T-helper 1 cell (primary cell): ENCODE data around the gene SGSH.

Experiments used
- DNase-seq, 5 donors: peaks; one replicate each; pipeline ENCODE4 v3.0.0-alpha.2; 2012 to 2020

The SGSH gene

DNA sequence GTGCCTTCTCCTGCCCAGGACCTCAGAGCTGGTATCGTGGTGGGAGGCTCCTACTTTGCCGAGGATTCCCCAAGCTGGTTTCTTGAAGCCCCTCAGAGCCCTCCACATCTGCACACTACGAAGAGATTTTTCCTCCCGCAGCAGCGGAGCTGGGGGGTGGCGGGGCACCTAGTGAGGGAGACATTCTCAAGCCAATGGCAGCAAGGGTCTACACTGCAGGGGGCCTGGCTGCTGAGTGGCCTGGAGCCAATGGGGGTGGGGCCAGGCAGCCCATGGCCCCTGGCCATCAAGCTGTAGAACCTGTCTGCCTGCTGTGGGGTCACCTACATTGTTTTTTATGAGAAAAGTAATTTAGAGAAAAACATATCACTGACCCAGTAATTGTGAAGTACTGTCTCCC lies 5.1 kb upstream of the SGSH start:
- DNase-seq: no peak

DNA sequence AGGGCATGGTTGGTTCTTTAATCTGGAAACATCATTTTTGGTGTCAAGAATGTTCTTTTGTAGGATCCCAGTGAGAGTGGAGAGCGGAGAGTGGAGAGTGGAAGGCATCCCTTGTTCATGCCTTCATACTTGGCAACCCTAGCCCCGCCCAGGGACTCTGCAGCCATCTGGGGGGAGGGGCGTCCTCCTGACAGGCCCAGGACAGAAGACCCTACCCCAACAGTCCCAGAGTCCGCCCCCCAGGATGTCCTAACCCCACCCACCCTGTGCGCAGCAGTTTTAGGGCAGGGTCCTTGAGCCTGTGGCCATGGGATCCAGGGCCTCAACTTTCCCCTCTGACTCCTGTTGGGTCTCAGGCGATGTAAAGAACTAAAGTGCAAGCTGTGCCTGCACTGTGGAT lies 4.5 kb upstream of the SGSH start:
- no peak for DNase-seq

DNA sequence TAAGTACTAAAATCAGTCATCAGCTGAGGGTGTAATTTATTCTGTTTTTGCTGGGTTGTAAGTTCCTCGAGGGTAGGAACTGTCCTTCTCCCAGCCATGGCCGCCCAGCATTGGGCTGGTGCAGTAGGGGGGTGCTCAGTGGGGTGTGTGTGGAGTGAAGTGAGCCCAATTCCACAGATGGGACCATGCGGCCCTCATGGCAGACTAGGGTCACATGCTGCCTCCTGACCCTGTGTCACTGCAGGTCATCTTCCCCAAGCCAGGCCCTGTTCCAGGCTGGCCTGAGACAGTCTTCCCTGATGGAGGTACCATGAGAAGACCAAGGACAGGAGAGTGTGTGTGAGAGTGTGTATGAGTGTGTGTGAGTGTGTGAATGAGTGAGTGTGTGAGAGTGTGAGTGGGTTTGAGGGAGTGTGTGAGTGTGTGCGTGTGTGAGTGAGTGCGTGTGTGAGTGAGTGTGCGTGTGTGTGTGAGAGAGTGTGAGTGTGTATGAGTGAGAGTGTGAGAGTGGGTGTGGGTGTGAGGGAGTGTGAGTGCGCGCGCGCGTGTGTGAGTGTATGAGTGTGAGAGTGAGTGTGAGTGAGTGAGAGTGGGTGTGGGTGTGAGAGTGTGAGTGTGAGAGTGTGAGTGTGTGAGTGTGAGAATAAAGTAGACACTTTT lies 3.8 kb upstream of the SGSH start:
- no peak for DNase-seq

DNA sequence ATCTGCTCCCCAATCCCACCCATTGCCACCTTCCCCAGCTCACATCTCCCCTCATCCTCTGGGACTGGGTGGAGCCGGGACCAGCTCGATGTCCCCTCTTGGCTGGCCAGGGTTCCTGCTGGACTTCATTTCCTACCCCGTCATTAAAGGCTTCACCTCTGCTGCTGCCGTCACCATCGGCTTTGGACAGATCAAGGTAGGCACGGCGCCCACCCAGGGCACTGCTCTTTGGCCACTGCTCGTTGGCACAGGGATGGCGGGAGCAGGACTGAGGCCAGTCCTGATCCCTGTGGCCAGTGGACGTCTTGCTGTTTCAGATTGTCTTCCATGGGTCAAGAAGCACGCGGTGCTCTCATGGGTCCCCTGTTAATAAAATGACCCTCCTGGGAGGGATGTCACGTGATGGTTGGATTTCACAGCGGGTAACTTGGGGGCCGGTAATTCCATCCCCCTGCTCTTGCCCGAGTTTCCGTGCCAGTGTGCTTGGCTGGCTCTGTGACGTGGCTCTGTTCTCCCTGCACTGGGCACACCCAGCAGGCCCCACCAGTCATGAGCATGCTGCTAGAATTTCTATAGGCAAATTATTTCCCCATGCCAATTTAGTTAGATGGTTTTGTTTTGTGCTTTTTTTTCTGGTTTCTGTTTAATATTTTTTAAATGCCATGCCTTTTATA lies 3.1 kb upstream of the SGSH start:
- DNase-seq: no peak

DNA sequence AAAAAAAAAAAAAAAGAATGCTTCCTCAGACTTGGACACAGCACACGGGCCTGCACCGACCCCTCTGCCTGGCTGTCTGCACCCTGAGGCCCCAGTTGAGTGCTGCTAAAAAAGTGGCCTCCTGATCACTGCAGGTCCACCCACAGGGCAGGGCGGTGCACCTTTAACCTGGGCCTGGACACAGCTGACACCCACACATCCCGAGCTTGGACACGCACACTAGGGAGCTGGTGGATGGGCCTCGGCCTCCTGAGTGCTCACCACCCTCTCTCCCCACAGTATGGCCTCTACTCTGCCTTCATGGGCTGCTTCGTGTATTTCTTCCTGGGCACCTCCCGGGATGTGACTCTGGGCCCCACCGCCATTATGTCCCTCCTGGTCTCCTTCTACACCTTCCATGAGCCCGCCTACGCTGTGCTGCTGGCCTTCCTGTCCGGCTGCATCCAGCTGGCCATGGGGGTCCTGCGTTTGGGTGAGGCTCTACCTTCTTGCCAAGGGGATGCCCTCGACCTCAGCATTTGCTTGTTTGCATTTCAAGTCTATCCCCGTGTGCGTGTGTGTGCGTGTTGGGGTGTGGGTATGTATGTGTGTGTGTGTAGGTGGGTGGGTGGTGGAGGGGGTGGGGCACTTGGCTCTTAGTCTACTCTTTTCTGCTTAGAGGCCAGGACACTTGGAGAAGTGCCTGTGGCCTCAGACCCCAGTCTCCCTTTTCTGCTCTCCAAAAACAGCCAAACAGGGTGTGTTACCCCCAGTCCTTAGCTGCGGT lies 2.4 kb upstream of the SGSH start:
- no peak for DNase-seq

DNA sequence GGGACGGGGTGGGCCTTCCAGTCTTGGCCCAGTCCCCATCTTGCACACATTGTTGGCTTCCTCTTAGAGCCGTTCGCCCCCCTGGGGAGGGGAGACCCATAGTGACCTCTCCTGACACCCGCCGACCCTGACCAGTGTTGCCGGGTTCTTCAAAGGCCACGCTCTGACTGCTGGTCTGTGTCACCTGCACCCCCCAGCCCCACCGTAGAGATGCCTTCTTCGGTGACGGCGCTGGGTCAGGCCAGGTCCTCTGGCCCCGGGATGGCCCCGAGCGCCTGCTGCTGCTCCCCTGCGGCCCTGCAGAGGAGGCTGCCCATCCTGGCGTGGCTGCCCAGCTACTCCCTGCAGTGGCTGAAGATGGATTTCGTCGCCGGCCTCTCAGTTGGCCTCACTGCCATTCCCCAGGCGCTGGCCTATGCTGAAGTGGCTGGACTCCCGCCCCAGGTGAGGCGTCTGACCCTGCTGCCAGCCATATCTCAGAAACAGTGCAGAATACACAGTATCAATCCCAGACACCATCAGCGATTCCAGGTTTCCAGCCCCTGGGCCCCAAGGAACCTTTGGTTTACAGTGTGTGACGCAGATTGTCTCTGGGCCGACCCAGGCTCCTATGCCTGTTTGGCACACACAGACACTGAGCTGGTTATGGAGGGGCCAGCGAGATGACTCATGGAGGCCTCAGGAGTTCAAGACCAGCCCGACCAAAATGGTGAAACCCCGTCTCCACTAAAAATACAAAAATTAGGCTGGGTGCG lies 1.4 kb upstream of the SGSH start:
- no peak for DNase-seq

DNA sequence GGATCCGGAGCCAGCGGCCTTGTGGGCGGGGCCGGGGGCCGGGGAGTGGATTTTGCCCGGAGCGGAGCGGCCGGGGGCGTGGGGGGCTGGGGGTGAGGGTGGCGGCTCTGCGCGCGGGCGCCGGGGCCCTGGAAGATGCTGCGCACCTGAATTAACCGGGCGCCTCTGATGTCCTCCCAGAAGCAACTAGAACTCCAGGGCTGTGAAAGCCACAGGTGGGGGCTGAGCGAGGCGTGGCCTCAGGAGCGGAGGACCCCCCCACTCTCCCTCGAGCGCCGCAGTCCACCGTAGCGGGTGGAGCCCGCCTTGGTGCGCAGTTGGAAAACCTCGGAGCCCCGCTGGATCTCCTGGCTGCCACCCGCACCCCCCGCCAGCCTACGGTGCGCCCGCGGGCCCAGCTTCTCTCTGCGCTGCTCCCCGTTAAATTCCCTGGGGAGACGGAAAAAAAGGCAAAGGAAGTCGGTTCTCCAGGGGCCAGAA lies 643 bp upstream of the SGSH start:
- DNase-seq: peak in 1 of 5 donors; percentile 7

DNA sequence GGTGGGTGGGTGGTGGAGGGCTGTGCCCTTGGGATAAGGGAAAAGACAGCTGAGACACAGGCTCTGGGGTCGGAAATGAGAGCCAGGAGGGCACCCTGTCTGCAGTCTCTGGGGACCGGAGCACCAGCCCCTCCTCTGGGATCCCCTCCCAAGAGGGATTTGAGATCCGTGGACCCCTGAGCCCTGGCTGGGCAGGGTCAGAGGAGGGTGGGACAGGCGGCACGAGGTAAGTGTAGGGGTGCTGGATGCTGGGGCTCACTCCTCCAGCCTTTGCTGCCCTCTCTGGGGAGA lies 425 bp downstream of the SGSH start:
- DNase-seq: no peak

DNA sequence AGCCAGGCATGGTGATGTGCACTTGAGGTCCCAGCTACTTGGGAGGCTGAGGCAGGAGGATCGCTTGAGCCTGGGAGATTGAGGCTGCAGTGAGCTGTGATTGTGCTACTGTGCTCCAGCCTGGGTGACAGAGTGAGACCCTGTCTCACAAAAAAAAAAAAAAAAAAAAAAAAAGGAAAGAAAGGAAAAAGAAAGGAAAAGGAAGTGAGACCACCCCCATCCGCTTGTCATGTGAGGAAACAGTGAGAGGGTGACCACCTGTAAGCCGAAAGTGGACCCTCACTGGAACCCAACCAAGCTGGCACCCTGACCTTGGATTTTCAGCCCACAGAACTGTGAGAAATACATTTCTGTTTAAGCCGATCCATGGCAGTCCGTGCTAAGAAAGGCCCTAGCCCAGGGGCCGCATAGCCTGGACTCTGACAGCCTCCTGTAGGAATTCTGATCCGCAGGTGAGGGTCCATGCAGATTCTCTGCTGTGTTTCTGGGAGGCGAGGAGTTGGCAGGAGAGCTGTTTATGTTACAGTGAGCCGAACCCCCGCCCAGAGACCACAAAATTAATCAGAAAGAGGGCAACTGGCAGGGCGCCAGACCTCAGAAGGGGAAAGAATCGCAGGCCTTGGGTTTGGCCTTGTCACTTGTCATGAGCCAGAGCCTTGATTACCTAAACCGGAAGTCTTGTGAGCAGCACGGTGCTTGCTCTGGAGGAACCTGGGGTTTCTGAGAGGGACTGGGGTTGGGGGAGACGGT lies 945 bp downstream of the SGSH start:
- peak; percentile 75 to 90 (median 87) for DNase-seq

DNA sequence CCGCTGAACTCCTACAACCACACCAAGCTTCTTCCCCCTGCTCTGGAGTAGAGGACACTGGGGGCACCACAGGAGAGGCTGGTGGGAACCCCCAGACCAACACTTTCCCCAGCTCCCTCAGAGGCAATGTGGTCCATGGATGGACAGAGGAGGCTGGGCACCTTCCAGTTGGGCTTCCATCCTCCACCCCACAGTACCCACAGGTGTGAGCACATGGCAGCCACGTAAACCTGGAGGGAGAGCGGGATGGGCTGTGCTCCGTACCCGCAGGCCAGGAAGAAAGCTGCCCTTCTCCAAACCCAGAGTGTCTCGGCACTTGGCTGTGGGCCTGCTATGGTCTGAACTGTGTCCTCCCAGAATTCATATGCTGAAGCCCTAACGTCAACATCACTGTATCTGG lies 1.7 kb downstream of the SGSH start:
- no peak for DNase-seq

DNA sequence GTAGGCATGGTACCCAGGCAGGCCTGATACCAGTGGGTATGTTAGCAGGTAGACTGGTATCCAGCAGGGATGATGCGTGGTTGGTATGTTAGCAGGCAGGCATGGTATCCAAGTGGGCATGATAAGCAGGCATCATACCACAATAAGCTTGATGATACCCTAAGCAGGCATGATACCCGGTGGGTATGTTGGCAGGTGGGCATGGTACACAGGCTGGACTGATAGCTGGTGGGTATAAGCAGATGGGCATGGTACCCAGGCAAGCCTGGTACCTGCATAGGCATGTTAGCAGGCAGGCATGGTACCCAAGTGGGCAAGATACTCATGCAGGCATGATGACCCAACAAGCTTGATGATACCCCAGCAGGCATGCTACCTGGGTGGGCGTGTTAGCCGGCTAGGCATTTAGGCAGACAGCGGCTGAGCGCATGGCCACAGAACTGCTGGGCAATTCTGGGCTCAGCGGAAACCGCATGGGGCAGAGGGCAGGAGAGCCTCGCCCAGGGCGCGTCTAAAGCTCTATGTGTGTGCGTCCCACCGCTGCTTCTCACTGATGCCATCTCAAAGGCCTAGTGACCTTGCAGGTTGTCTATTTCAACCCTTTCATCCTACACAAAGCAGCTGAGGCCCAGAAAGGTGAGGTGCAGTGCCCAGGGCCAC lies 2.3 kb downstream of the SGSH start:
- DNase-seq: no peak

DNA sequence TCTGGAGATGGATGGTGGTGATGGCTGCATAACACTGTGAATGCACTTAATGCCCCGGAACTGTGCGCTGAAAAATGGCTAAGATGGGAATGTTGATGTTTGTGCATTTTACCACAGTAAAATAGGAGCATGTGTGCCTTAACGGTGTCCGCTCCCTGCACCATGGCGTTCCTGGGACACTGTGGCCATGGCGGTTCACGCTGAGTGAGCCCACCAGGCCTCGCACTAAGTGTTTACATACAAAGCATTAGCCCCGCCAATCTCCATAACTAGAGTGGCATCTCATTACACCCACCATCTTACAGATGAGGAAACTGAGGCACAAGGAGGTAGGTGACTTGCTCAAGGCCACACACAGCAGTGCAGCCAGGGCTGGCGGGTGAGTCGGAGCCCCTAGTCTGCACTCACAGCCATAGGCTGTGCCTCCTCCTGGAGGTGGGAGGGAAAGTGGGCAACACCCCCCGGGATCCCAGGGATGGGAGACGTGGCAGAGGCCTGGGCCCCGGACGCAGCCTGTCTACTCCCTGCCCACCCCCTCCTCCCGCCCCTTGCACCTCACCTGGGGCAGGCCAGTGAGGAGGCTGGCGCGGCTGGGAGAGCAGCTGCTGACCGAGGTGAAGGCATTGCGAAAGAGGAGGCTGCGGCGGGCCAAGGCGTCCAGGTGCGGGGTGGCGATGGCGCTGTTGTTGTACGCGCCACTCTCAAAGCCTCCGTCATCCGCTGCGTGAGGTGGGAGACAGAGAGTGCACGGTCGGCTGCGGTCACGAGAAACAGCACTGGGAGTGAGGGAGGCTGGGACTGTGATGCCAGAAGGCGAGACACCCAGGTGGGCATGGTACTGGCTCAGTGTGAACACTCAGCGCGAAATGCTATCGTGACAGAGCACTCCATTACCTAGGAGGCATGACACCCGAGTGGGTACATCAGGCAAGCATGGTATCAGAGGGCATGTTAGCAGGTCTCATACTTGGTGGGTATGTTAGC lies 3.4 kb downstream of the SGSH start:
- no peak for DNase-seq

DNA sequence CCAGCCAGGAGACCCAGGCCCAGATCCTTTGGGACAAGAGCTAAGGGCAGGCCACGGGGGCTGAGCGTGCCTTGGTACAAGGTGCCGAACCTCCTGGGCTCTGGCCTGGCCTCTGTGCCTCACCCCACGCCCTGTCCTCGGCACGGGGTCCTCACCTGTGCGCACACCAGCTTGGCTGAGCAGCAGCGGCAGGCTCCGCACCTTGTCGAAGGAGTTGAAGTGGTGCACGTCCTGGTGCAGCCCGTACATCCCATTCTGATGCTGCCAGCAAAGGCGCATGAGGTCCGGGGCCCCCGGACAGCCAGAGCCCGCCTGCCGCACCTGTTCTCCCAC lies 5.3 kb downstream of the SGSH start:
- DNase-seq: no peak

DNA sequence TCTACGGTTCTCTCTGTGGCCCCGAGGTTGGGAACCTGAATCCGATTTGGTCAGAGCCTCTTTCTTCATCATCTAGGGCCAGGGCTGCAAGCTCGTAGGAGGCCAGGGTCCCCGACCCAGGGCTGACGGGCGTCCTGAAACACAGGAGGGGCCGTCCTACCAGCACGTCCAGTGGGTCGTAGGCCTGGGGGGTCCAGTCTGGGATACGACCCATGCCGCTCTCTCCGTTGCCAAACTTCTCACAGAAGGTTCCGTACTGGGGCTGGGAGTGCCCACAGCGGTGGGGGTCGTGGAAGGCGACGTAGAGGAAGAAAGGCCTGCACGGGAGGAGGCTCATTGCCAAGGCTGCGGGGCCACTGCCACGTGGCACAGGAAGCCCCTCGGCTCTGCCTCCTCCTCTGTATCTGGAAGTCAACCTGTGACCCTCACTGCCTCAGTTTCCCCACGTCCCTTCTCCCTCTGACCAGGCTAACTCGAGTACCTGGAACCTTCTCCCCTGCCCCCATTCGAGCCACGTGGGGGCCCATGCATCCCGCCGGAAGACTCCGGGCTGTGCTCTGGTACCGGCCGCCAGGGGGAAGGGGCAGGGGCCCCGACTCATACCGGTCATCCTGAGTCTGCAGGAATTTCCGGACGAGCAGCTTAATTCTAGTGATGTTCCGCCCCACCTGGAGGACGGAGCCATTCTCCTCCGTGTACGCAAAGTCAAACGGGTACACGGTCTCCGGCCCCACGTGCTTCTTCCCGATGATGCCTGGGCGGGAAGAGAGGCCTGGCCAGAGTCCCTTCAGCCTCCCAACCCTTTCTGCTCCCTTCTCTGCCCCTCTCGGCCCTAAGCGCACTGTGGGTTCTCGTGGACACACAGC lies 5.9 kb downstream of the SGSH start:
- no peak for DNase-seq

DNA sequence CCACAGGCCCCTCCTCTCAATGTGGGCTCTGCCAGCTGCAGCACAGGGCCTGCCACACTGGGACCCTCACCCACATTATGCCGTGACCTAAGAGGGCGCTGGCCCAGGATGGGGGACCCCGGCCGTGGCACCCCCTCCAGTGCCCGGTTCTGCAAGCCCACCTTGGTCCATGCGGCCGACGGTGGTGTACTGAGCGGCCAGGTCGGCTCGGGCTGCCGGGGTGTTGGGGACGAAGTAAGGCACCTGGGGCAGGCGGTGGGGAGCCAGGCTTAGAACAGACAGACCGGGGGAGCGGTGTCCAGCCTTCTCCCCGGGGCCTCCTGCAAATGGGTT lies 6.5 kb downstream of the SGSH start:
- DNase-seq: no peak

DNA sequence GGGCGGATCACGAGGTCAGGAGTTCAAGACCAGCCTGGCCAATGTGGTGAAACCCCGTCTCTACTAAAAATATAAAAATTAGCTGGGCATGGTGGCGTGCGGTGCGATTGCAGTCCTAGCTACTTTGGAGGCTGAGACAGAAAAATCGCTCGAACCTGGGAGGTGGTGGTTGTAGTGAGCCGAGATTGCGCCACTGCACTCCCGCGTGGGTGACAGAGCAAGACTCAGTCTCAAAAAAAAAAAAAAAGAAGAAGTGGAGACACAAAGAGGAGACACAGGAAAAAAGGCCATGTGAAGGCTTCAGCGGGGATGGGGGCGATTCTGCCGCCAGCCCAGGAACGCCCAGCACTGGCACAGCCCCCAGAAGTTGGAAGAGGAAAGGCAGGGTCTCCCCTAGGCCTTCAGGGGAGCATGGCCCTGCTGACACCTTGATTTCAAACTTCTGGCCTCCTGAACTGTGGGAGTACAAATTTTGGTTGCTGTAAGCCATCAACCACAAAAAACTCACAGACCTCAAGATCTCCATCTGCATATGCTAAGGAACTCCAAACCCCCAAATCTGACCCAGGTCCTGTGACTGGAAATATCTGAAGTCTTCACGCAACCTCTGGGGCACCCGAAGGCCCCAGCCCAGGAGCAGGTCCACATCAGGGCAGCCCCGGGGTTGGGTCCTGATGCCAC lies 7.0 kb downstream of the SGSH start:
- DNase-seq: no peak

DNA sequence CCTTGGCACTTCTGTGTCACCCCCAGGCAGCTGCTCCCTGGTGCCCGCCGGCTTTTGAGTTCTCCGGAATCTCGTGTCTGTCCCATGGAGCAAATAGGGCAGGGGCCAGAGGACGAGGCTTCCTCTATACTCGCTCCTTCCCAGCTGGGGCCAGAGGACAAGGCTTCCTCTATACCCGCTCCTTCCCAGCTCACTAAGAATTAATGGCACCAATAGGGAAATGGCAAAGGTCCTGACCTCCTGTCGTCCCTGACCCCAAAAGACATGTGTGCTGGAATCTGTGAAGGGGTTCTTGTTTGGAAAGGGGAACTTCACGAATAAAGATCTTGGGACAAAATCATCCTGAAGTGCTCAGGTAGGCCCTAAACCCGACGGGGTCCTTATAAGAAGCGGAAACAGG lies 7.6 kb downstream of the SGSH start:
- no peak for DNase-seq

DNA sequence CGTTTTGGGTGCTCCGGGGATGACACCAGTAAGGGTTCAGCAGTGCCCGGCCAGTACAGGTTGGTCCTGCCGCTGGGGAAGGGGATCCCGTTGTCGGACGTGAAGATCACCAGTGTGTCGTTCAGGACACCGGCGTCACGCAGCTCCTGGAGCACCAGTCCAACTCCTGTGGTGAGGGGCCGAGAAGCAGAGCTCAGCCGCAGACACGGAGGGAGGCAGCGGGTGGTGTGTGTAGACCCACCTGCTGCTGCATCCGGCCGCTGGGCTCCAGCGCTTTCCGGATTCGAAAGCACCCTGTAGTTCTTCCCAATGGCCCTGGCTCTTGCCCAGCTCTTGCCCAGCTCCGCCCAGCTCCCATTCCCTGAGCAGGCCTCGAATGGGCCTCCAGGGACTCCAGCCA lies 8.0 kb downstream of the SGSH start:
- no peak for DNase-seq

DNA sequence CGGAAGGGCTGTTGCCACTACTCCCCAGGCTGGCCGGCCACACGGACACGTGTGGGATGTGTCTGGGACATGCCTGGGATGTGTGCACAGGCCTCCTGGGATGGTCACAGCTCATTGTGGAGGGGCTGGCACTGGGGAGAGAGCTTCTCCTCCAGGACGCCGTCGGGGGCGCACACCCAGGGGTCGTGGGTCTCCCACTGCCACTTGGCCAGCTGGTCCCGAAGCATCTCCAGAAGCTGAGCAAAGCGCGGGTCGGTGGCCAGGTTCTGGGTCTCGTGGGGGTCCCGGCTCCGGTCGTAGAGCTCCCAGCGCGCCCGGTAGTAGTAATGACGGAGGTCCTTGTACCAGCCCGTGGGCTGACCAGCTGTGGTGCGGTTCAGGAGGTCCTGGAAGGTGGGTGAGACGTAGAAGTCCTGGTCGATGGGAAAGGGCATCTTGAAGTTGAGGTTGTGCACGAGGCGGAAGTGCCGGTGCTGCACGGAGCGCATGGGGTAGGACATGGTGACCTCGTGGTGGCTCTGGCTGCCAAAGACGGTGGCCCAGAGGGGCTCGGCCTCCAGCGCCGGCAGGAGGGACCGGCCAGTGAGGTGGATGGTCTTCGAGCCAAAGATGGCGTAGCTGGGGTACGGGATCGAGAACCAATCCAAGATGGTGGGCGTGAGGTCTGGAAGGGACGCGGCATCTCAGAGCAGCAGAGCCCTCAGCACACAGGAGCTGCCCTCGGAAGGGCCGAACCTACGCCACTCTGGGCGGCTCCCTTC lies 9.6 kb downstream of the SGSH start:
- DNase-seq: no peak
